GM18505 (cell line): ENCODE results near the gene PCLO.

Source experiments
- ATAC-seq: cut with Tn5 transposase; IDR thresholded peaks from one replicate; pipeline ENCODE4 v1.9.1; 2021; ENCODE audit not compliant: unreplicated experiment
- POLR2A ChIP-seq: IDR thresholded peaks from 4 replicates; pipeline ENCODE4 v1.6.1; 2011; ENCODE audit warnings: borderline replicate concordance; ENCODE audit not compliant: insufficient read depth, insufficient read length; ENCODE audit errors: extremely low read depth

PCLO gene

GRCh38 chr7:83155407-83155806 is 7.3 kb downstream of the PCLO start:
- ATAC-seq = no peak

GRCh38 chr7:83153419-83153818 is 9.3 kb downstream of the PCLO start:
- ATAC-seq = no peak

More at GRCh38 chr7:83155407-83155806, 7.3 kb downstream of the PCLO start:
- TF ChIP-seq POLR2A = no peak

GRCh38 chr7:83150310-83150709 is 12.4 kb downstream of the PCLO start:
- no peak for ATAC-seq
- no peak for TF ChIP-seq POLR2A

More at GRCh38 chr7:83153419-83153818, 9.3 kb downstream of the PCLO start:
- no peak for TF ChIP-seq POLR2A

GRCh38 chr7:83149466-83149865 is 13.2 kb downstream of the PCLO start:
- no peak for ATAC-seq
- no peak for TF ChIP-seq POLR2A

- no peak for ATAC-seq
- TF ChIP-seq POLR2A = no peak
Observed at GRCh38 chr7:83148776-83149175, 13.9 kb downstream of the PCLO start.

GRCh38 chr7:83143107-83143506 is 19.6 kb downstream of the PCLO start:
- TF ChIP-seq POLR2A = no peak
- no peak for ATAC-seq

DNA sequence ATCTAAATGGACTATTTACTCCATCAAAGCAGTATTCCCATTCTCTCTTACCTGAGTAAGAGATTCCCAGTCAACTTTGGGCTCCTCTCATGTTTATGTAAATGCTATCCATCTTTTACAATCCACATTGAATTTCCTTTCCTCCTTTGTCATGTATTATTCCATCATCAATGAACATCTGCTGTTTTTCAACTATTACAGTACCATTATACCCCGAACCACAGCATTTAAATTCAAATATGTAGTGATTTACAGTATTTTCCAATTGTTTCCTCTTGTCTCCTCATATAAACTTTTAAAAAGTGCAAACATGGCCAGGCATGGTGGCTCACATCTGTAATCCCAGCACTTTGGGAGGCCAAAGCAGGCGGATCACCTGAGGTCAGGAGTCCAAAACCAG is 20.3 kb downstream of the PCLO start:
- no peak for TF ChIP-seq POLR2A
- ATAC-seq = no peak

DNA sequence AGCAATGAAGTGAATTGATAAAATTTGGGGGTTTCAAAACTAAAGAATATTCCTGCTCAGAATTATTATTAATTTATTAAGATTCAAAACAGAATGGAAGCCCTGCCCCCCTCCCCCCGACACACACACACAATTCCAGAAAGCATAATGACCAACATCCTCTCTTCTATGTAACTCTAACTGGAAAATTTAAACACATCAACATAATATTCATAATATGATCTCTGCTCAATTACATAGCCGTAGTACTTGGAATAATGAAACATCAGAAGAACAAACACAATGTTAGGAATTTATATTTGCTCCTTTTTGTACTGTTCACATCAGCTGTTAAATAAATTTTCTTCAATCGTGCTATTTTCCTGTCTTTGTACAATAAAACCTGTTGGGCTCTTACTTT is 20.8 kb downstream of the PCLO start:
- TF ChIP-seq POLR2A = no peak
- ATAC-seq = no peak

- ATAC-seq = no peak
- TF ChIP-seq POLR2A = no peak
Observed at GRCh38 chr7:83130623-83131545, 31.8 kb downstream of the PCLO start.

GRCh38 chr7:83130191-83130590 is 32.5 kb downstream of the PCLO start:
- no peak for ATAC-seq
- TF ChIP-seq POLR2A = no peak

- TF ChIP-seq POLR2A = no peak
- no peak for ATAC-seq
Observed at GRCh38 chr7:83119494-83119893, 43.2 kb downstream of the PCLO start.

DNA sequence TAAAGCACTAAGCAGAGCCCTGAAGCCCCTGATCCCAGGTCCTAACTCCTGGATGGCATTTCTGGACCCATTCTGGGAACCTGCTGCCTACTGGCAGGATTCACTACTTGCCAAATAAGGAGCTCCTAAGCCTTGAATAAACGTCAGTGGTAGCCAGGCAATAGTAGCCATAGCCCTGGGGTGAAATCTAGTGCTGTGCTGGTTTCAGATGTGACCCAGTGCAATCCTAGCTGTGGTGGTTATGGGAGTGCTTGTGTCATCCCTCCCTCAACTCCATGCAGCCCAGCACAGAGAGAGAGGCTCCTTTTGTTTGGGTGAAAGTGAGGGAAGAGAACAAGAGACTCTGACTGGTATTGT is 43.7 kb downstream of the PCLO start:
- ATAC-seq = no peak
- no peak for TF ChIP-seq POLR2A

- no peak for TF ChIP-seq POLR2A
- ATAC-seq = no peak
Observed at GRCh38 chr7:83118347-83119025, 44.2 kb downstream of the PCLO start.

DNA sequence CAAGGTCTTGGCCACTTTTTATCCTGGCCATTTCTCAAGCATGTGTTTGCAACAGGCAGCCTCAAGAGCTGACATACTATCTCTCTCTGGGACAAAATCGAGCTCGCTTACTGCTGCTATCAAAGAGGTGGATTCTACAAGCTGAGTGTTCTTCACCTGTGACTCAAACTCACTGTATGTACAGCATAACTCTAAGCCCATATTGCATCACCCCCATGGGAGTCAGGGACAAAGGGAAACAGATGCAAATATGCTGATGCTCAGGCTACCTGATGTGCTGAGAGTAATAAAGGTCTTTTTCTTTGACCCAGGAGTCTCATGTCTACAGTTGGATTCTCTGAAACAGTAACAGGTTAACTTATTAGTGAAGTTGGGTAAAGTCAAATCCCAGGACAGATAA is 45.2 kb downstream of the PCLO start:
- TF ChIP-seq POLR2A = no peak
- no peak for ATAC-seq

- no peak for ATAC-seq
Observed at GRCh38 chr7:83111391-83111790, 51.3 kb downstream of the PCLO start.

DNA sequence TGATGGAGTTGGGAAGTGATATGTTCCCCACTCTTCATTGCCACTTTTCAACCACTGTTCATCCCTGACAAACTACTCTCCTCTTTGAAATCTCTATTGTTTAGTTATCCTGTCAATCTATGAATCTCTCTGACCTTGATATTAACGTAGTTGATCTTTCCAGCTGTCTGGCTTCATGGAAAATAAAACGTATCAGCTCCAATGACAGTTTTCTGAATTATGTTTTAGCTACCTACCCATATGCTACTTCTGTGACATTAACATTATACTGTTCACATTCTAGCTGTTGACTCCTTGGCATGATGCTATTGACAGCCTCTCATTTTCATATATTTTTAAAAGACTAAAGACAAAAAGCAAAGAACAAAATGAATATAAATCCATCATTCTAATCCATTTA is 53.3 kb downstream of the PCLO start:
- TF ChIP-seq POLR2A = no peak

More at GRCh38 chr7:83111391-83111790, 51.3 kb downstream of the PCLO start:
- no peak for TF ChIP-seq POLR2A

More for the DNA sequence above, 53.3 kb downstream of the PCLO start:
- no peak for ATAC-seq
